Loucy (cell line): ENCODE data around the gene EGF.

Experiments used
- CTCF ChIP-seq: fragments of 200-600 bp; sonication (generic); conservative IDR thresholded peaks from 2 replicates; pipeline ENCODE4 v1.5.1; 2014; ENCODE audit warnings: mild to moderate bottlenecking, antibody characterized with exemption, low read length
- EZH2phosphoT487 ChIP-seq: fragments of 200-600 bp; IDR thresholded peaks from 2 replicates; pipeline ENCODE4 v1.6.1; 2018; ENCODE audit warnings: antibody characterized with exemption, mild to moderate bottlenecking, moderate library complexity, borderline replicate concordance

GRCh38 chr4:110009550-110009949, 96.9 kb downstream of the EGF start:
- TF ChIP-seq CTCF (no peak), EZH2phosphoT487 (no peak)
